GM23248 (cell line): ENCODE data around the gene PAIP1.

Experiments
- EZH2 ChIP-seq: fragments of 200-600 bp; sonication (generic); IDR thresholded peaks from 2 replicates; pipeline ENCODE4 v1.6.1; 2018; ENCODE audit warnings: antibody characterized with exemption, mild to moderate bottlenecking; ENCODE audit not compliant: insufficient read depth, poor library complexity, severe bottlenecking
- EZH2phosphoT487 ChIP-seq: fragments of 200-600 bp; sonication (generic); IDR thresholded peaks from 2 replicates; pipeline ENCODE4 v1.6.1; 2018; ENCODE audit warnings: antibody characterized with exemption, moderate library complexity, mild to moderate bottlenecking, low read depth; ENCODE audit not compliant: insufficient read depth

DNA sequence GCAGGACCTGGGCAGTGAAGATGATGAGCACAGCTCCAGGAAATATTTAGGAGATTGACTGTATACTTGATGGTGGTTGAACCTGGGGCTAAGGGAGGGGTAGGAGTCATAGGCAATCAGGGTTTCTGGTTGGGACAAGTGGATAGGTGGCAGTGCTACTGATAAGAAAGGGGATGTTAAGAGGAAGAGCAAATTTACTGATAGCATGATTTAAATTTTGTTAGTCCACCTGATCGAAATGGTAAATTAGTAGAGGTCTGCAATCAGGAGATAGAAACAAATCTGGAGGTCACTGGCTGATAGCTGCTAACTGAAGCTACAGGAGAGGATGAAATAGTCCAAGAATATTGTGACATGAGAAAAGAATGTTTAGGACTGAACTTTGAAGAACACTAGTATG, 36.3 kb downstream of the PAIP1 start:
- TF ChIP-seq EZH2 = no peak
- TF ChIP-seq EZH2phosphoT487 = no peak
